Measurements from ENCODE around the gene PROZ.
"Not testable (repeated sequence)": the region's sequence is repeated elsewhere in the genome, so short reads cannot be mapped to it uniquely, and the experiment has no call there.

Gene PROZ

DNA sequence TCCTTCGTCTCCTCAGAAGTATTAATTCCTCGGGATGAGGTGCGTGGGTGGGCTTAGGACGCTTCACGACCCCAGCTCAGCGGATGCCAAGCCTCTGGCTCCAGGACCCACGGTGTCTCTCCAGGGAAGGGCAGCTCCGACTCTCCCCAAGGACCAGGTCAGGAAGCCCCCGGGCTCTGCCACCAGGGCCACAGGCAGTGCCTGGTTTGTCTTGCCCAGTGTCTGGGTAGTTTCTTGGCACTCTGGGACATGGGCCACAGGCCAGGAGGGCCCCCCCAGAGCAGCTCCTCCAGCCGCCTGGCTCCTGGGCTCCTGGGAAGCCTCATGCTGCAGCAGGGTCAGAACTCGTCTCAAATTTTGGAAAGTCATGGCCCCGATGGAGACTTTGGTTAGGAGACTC is 2.5 kb downstream of the PROZ start:
- TF ChIP-seq, protein P1, sequence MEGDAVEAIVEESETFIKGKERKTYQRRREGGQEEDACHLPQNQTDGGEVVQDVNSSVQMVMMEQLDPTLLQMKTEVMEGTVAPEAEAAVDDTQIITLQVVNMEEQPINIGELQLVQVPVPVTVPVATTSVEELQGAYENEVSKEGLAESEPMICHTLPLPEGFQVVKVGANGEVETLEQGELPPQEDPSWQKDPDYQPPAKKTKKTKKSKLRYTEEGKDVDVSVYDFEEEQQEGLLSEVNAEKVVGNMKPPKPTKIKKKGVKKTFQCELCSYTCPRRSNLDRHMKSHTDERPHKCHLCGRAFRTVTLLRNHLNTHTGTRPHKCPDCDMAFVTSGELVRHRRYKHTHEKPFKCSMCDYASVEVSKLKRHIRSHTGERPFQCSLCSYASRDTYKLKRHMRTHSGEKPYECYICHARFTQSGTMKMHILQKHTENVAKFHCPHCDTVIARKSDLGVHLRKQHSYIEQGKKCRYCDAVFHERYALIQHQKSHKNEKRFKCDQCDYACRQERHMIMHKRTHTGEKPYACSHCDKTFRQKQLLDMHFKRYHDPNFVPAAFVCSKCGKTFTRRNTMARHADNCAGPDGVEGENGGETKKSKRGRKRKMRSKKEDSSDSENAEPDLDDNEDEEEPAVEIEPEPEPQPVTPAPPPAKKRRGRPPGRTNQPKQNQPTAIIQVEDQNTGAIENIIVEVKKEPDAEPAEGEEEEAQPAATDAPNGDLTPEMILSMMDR (IDR thresholded peaks at IDR 0.05; ENCODE audit: insufficient read depth, low read depth, low read length, missing control alignments) = no peak
- H3K4me3 ChIP-seq (ENCODE audit: low read depth, low read length) = no peak overlapping the region
- DNase-seq (ENCODE audit: low read depth) = no peak

DNA sequence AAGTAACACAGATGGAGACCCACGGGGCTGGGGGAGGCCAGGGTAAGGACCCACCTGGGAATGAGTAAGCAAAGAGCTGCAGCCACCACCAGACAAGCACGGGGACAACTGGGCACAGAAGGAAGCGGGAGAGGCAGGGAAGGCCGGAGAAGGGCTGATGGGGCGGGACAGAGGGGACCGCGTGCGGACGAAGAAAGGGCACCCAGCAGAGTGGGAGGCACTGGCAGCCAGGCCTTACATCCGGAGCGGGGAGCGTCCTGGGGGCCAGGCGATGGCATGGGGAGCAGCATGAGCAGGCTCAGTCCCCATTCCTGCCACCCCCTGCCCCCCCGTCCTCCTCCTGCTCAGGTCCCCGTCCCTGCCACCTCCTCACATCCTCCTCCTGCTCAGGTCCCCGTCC is 3.0 kb downstream of the PROZ start:
- H3K4me3 ChIP-seq (ENCODE audit: low read depth, low read length) = no peak overlapping the region
- no peak for DNase-seq (ENCODE audit: low read depth)
- TF ChIP-seq, protein P1 (IDR thresholded peaks at IDR 0.05; ENCODE audit: insufficient read depth, low read depth, low read length, missing control alignments) = no peak

DNA sequence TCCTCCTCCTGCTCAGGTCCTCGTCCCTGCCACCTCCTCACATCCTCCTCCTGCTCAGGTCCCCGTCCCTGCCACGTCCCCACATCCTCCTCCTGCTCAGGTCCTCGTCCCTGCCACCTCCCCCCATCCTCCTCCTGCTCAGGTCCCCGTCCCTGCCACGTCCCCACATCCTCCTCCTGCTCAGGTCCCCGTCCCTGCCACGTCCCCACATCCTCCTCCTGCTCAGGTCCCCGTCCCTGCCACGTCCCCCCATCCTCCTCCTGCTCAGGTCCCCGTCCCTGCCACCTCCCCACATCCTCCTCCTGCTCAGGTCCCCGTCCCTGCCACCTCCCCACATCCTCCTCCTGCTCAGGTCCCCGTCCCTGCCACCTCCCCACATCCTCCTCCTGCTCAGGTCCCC is 3.5 kb downstream of the PROZ start:
- not testable (repeated sequence) for DNase-seq (ENCODE audit: low read depth)

DNA sequence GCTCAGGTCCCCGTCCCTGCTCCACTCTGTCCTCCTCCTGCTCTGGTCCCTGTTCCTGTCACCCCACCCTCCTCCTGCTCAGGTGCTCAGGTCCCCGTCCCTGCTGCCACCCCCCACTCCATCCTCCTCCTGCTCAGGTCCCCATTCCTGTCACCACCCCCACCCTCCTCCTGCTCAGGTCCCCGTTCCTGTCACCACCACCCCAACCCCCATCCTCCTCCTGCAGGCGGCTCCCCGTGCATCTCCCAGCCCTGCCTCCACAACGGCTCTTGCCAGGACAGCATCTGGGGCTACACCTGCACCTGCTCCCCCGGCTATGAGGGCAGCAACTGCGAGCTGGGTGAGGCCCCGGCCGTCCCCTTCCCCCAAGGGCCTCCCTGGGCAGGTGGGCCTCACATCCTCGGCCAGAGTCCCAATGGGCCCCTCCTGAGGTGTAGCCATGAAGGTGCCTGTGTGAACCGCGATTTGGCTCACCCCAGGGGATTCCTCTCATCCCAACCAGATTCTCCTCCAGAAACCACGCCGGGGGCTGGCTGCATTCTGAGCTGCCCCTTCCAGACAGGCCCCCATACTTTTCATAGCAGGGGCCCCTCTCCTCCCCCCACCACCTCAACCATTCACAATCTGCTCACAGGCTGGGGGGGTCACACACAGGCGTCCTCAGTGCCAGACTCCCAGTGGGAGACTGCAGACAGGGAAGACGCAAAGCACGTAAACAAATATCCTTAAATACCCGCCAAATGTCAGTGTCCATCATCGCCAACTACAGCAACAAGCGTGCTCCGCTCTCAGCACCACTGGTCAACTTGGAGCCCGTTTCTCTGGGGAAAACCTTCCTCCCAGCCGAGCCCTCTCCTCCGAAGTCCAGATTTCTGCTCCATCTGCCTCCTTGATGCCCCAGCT is 4.6 kb downstream of the PROZ start:
- no peak overlapping the region for H3K4me3 ChIP-seq (ENCODE audit: low read depth, low read length)
- DNase-seq (ENCODE audit: low read depth) = no peak
- TF ChIP-seq, protein P1 (IDR thresholded peaks at IDR 0.05; ENCODE audit: insufficient read depth, low read depth, low read length, missing control alignments) = no peak

More for the DNA sequence above, 3.5 kb downstream of the PROZ start:
- not testable (repeated sequence) for H3K4me3 ChIP-seq (ENCODE audit: low read depth, low read length)

DNA sequence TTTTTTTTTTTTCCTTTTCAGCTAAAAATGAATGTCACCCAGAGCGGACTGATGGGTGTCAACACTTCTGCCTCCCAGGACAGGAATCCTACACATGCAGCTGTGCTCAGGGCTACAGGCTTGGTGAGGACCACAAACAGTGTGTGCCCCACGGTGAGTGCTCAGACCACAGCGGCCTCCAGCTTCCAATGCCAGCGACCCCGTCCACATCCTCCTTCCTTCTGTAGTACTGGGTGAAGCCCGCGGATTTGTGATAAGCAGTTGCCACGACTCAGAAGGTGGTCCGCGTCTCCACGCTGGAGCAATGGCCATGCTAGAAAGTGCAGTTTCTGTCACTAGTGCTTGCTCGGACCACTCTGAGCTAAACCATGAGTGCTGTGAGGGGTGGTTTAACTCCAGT is 6.0 kb downstream of the PROZ start:
- TF ChIP-seq, protein P1 (IDR thresholded peaks at IDR 0.05; ENCODE audit: insufficient read depth, low read depth, low read length, missing control alignments) = no peak
- no peak overlapping the region for H3K4me3 ChIP-seq (ENCODE audit: low read depth, low read length)
- no peak for DNase-seq (ENCODE audit: low read depth)

DNA sequence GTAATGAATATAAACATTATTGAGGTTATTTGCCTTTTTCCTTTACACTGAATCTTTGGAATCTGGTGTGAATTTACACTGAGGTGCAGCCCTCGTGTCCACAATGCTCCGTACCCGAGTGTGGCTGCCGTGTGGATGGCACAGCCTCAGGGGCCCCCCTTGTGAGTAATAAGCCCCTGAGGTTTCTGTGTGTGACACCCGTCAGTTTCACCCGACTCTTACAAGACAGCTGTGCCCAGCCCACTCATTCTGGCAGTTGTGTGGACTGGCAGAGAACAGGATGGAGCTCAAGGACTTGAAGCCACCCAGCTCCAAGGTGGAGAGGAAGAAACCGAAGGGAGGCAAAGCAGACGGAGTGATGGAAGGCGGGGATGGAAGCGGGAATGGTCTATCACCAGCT is 7.8 kb downstream of the PROZ start:
- TF ChIP-seq, protein P1 (IDR thresholded peaks at IDR 0.05; ENCODE audit: insufficient read depth, low read depth, low read length, missing control alignments) = no peak
- no peak overlapping the region for H3K4me3 ChIP-seq (ENCODE audit: low read depth, low read length)
- no peak for DNase-seq (ENCODE audit: low read depth)

DNA sequence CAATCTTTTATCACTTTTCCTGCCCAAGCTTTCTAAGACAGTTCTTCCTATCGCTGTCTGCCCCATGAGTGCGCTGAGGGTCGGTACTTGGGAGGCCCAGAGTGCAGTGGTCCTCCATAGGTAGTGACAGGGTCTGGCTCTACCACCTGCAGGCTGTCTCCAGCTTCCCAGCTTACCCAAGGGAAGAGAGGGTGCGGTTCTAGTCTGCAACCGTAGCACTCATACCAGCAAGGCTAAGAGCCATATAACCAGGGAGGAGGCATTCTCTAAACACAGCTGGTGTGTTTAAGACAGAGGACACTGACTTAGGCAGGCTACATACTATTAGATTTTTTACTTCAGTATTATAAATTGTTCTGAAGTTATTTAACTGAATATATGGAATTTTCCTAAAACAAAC is 8.2 kb downstream of the PROZ start:
- H3K4me3 ChIP-seq (ENCODE audit: low read depth, low read length) = no peak overlapping the region
- no peak for DNase-seq (ENCODE audit: low read depth)
- TF ChIP-seq, protein P1 (IDR thresholded peaks at IDR 0.05; ENCODE audit: insufficient read depth, low read depth, low read length, missing control alignments) = no peak
